NB4 (cell line): ENCODE measurements around the gene SSX2IP.

Experiments
- MYC ChIP-seq: IDR thresholded peaks from 2 replicates; pipeline ENCODE4 v1.6.1; 2011; ENCODE audit warnings: low read depth, low read length
- POLR2A ChIP-seq: IDR thresholded peaks from 2 replicates; pipeline ENCODE4 v1.6.1; 2011; ENCODE audit warnings: mild to moderate bottlenecking; ENCODE audit not compliant: insufficient read length; ENCODE audit errors: extremely low read depth
- TF ChIP-seq, protein P1 (sequence below): IDR thresholded peaks from one replicate; pipeline ENCODE4 v1.5.1; 2012; ENCODE audit warnings: low read depth, low read length
- TF ChIP-seq, protein P2 (sequence below): IDR thresholded peaks from 2 replicates; pipeline ENCODE4 v1.6.1; 2011; ENCODE audit warnings: low read depth, low read length

DNA sequence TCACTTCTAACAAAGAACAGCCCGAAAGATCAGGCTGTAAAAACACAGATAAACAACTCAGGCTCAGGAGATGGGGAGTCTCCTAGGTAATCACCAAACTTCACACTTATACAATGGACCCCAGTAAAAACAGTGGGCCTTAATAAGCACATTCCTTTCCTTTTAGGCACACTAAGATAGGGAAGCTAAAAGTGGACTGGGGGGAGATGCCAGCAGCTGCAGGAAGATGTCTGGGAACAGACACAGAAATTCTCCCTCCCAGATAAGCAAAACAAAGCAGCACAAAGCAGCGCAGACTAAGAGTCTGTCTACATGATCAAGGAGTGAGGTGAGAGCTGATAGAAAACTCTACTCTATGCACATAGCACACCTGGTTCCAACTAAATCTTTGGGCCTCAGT lies 87.0 kb downstream of the SSX2IP start:
- TF ChIP-seq, protein P1, sequence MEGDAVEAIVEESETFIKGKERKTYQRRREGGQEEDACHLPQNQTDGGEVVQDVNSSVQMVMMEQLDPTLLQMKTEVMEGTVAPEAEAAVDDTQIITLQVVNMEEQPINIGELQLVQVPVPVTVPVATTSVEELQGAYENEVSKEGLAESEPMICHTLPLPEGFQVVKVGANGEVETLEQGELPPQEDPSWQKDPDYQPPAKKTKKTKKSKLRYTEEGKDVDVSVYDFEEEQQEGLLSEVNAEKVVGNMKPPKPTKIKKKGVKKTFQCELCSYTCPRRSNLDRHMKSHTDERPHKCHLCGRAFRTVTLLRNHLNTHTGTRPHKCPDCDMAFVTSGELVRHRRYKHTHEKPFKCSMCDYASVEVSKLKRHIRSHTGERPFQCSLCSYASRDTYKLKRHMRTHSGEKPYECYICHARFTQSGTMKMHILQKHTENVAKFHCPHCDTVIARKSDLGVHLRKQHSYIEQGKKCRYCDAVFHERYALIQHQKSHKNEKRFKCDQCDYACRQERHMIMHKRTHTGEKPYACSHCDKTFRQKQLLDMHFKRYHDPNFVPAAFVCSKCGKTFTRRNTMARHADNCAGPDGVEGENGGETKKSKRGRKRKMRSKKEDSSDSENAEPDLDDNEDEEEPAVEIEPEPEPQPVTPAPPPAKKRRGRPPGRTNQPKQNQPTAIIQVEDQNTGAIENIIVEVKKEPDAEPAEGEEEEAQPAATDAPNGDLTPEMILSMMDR: no peak
- TF ChIP-seq POLR2A (no peak), MYC (no peak)
- TF ChIP-seq, protein P2, sequence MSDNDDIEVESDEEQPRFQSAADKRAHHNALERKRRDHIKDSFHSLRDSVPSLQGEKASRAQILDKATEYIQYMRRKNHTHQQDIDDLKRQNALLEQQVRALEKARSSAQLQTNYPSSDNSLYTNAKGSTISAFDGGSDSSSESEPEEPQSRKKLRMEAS: no peak
